ENCODE measurements around the gene SRSF5.

DNA sequence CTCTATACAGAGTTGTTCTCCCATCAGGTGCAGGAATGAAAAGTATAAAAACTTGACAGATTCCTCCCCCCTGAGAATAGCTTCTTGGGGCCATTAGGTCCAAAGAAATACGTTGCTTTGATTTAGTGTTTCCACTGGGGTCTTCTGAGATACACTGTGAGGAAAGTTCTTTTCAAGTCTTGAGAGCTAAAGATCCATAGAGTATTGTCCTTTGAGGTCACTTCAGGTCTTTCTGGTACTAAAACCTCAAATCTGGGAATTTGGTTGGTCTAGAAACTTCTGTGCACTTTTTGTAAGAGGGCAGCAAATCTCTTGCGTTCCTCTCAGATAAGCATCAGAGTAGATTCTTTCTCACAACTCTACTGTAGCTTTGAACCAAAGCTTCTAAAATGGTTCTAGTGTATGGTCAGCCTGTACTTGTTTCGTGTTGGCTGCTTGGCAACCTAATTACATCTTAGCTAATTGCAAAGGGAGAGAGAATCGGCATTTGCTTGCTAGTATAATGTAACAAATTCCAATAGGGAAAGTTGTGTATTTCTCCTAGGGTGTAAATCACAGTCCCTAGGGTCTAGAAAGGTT lies 10.0 kb downstream of the SRSF5 start:
- TF ChIP-seq, protein P1, sequence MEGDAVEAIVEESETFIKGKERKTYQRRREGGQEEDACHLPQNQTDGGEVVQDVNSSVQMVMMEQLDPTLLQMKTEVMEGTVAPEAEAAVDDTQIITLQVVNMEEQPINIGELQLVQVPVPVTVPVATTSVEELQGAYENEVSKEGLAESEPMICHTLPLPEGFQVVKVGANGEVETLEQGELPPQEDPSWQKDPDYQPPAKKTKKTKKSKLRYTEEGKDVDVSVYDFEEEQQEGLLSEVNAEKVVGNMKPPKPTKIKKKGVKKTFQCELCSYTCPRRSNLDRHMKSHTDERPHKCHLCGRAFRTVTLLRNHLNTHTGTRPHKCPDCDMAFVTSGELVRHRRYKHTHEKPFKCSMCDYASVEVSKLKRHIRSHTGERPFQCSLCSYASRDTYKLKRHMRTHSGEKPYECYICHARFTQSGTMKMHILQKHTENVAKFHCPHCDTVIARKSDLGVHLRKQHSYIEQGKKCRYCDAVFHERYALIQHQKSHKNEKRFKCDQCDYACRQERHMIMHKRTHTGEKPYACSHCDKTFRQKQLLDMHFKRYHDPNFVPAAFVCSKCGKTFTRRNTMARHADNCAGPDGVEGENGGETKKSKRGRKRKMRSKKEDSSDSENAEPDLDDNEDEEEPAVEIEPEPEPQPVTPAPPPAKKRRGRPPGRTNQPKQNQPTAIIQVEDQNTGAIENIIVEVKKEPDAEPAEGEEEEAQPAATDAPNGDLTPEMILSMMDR (IDR thresholded peaks at IDR 0.05; ENCODE audit: control extremely low read depth in 1 of 3, insufficient read depth in 1 of 3, low read depth in 1 of 3, low read length in 3 of 3), result no peak
- TF ChIP-seq POLR2A (IDR thresholded peaks at IDR 0.05; ENCODE audit: control extremely low read depth in 1 of 2, low read depth in 2 of 2, low read length in 2 of 2), result no peak

All from H1 (cell line).